Epidermal melanocyte (primary cell): ENCODE results near the gene FGF22.
"Not testable (repeated sequence)": the region's sequence is repeated elsewhere in the genome, so short reads cannot be mapped to it uniquely, and the experiment has no call there.

Source experiments
- DNase-seq: peaks from one replicate; pipeline ENCODE4 v3.0.0; 2011; ENCODE audit warnings: low spot score; ENCODE audit not compliant: insufficient read length

Gene FGF22

GRCh38 chr19:639253-640160 lies at the start of gene FGF22:
FGF22 (plus strand) TSS chr19:639879; CDS start chr19:639926, 47 bp downstream.
- DNase-seq, result peak; percentile 97

GRCh38 chr19:590396-590745 lies 49.3 kb upstream of the FGF22 start:
- DNase-seq, result no peak

- DNase-seq, result no peak
Observed at GRCh38 chr19:590750-591098, 49.0 kb upstream of the FGF22 start.

- DNase-seq, result no peak
Observed at GRCh38 chr19:591099-591958, 48.4 kb upstream of the FGF22 start.

- DNase-seq, result no peak
Observed at GRCh38 chr19:592101-592500, 47.6 kb upstream of the FGF22 start.

- no peak for DNase-seq
Observed at GRCh38 chr19:593055-593454, 46.6 kb upstream of the FGF22 start.

GRCh38 chr19:593505-593904 lies 46.2 kb upstream of the FGF22 start:
- DNase-seq, result no peak

- no peak for DNase-seq
Observed at GRCh38 chr19:594265-594870, 45.3 kb upstream of the FGF22 start.

- DNase-seq, result no peak
Observed at GRCh38 chr19:595326-596262, 44.1 kb upstream of the FGF22 start.

- DNase-seq, result no peak
Observed at GRCh38 chr19:596263-596655, 43.4 kb upstream of the FGF22 start.

GRCh38 chr19:597406-598315 lies 42.0 kb upstream of the FGF22 start:
- no peak for DNase-seq

GRCh38 chr19:601310-601709 lies 38.4 kb upstream of the FGF22 start:
- no peak for DNase-seq

GRCh38 chr19:601790-602189 lies 37.9 kb upstream of the FGF22 start:
- no peak for DNase-seq

- no peak for DNase-seq
Observed at GRCh38 chr19:602391-603301, 37.0 kb upstream of the FGF22 start.

GRCh38 chr19:603302-603639 lies 36.4 kb upstream of the FGF22 start:
- DNase-seq, result not testable (repeated sequence)

- not testable (repeated sequence) for DNase-seq
Observed at GRCh38 chr19:603779-604178, 35.9 kb upstream of the FGF22 start.

GRCh38 chr19:604355-604754 lies 35.3 kb upstream of the FGF22 start:
- DNase-seq, result no peak

- DNase-seq, result not testable (repeated sequence)
Observed at GRCh38 chr19:605061-605971, 34.4 kb upstream of the FGF22 start.
